ENCODE results near the gene FAM170B. TPM values are rescaled to one million over a fixed set of nuclear protein-coding genes. Genes with fewer than 3 reads are reported as not detected.

FAM170B gene
- total RNA-seq, 1 donor from 2014 or later: not detected

DNA sequence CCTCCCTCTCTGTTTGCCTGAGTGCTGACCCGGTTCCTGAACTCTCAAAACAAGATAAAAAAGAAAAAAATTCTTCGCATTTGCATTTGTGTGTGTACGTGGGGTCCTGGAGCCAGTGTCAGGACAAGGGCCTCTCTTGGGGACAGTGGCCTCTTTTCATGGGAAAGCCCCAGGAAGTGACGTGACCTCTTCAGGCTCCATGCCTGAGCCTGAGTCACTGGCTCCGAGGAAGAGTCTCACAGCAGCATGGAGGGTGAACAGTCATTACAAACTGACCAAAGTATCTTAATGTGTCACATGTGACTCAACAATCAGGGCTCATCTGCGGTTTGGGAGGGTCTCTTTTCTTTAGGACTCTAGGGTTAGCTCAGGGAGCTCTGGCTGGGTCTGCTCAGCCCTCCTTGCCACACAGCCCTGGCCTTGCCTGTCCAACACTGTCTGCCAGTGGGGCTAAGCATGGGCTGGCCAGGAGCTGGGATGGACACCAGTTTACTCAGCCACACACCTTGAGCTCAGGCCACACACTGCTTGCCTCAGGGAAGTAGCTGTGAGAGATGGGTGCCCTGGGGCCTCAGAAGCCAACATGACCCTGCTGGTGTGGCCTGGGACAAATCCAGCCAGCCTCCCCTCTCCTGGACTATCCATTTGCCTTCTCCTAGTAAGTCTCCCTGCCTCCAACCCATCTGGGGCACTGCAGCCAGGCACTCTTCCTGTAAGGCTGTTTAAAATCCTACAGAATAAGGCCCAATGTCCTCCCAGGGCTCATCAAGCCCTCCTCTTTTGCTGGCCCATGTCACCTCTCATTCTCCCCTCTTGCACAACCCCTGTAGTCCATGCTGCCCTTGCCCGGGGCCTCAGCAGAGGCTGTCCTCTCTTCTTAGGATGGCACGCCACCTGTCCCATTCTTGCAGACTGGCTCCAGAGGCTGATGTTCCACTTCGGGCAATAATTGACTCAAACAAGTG is 43.9 kb upstream of the FAM170B start:
- peaks cover 23% of the 10 kb centered on the region for H3K4me1 ChIP-seq
- no peaks in the 10 kb centered on the region for H3K27me3 ChIP-seq
- intact Hi-C loops (cut with DNase I): no loop called here
- DNase-seq (no peak), ATAC-seq (peak; percentile 76)
- H3K27ac ChIP-seq: peak overlapping the region; percentile 13
- H3K36me3 ChIP-seq: no peaks in the 10 kb centered on the region
- no peaks in the 10 kb centered on the region for H3K9me3 ChIP-seq
- TF ChIP-seq, protein P1, sequence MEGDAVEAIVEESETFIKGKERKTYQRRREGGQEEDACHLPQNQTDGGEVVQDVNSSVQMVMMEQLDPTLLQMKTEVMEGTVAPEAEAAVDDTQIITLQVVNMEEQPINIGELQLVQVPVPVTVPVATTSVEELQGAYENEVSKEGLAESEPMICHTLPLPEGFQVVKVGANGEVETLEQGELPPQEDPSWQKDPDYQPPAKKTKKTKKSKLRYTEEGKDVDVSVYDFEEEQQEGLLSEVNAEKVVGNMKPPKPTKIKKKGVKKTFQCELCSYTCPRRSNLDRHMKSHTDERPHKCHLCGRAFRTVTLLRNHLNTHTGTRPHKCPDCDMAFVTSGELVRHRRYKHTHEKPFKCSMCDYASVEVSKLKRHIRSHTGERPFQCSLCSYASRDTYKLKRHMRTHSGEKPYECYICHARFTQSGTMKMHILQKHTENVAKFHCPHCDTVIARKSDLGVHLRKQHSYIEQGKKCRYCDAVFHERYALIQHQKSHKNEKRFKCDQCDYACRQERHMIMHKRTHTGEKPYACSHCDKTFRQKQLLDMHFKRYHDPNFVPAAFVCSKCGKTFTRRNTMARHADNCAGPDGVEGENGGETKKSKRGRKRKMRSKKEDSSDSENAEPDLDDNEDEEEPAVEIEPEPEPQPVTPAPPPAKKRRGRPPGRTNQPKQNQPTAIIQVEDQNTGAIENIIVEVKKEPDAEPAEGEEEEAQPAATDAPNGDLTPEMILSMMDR (IDR thresholded peaks at IDR 0.05): no peak
- H3K4me3 ChIP-seq: no peak overlapping the region

DNA sequence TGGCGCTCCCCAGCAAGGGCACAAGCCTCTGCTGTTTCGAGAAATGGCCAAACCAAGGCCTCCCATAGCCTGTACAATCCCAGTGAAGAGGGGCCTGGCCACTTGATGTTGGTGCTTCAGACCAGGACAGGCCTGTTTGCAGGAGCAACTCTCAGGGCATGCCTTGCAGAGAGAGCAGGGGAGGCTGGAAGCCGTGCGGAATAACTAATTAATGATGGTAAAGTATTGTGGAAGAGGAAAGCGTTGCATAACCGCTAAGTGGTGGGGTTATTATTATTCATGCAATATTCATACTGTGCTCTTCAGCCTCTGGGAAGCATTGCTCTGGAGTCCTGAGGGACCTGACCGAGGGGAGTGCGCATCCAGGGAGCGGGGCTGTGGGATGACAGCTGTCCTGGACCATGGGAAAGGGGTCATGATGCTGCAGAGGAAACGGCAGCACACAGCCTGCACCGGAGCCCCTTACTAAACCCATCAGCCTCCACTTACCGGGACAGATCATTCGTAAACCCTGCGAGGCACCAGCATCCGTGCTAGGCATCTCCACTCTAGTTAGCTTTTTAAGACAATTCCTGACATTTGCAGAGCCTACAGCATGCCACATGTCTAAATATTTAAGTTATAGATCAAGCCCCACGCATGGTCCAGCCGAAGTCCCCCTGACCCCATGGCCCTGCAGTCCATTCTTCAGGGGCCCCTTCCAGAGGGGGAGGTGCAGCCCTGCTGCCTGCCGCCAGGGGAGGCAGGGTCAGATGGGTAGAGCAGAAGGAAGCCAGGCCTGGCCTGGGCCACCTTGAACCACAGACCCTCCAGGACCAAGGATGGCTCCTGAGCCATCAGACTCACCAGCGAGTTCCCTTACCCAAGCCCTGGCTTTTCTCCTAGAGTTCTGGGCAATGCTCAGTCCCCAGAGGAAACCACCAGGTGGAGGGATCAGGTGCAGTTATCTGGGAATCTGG is 42.8 kb upstream of the FAM170B start:
- no peaks in the 10 kb centered on the region for H3K9me3 ChIP-seq
- peaks cover 20% of the 10 kb centered on the region for H3K4me1 ChIP-seq
- DNase-seq: no peak
- TF ChIP-seq, protein P1 (IDR thresholded peaks at IDR 0.05): no peak
- H3K27me3 ChIP-seq: no peaks in the 10 kb centered on the region
- H3K4me3 ChIP-seq: no peak overlapping the region
- peak overlapping the region; percentile 13 for H3K27ac ChIP-seq
- intact Hi-C loops (cut with DNase I): no loop called here
- ATAC-seq: no peak
- H3K36me3 ChIP-seq: no peaks in the 10 kb centered on the region

DNA sequence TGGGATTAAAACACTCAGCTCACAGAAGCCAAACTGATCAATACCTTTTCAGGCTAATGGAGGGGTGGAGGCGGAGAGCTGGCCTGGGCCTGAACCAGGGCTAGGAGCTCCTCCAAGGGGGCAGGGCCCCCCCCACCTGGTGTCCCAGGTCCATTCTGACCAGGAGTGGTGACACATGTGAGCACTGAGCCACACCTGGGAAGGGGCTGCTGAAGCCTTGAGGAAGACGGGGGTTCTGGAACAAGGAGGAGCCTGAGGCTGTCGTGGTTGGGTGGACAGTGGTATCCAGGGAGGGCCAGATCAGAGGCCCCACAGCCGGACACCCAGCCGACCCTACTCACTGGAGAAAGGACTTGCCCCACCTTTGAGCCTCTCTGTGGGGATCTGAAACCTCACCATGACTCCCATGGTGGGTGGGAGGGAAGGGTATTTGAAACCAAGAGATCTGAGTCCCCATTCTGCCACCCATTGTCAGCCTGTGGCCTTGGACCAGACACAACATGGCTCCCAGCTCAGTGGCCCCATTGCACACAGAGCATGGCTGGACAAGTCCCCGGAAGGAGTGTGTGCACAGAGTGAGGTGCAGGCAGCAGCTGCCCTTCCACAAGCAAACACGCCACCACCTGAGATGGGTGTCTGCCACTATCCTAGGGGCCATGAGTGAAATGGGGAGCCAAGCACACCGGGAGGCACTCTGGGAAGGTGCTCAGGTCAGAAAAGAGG is 41.9 kb upstream of the FAM170B start:
- H3K27me3 ChIP-seq: no peaks in the 10 kb centered on the region
- intact Hi-C loops (cut with DNase I): no loop called here
- TF ChIP-seq, protein P1 (IDR thresholded peaks at IDR 0.05): no peak
- H3K27ac ChIP-seq: no peak overlapping the region
- peaks cover 20% of the 10 kb centered on the region for H3K4me1 ChIP-seq
- no peaks in the 10 kb centered on the region for H3K9me3 ChIP-seq
- no peaks in the 10 kb centered on the region for H3K36me3 ChIP-seq
- H3K4me3 ChIP-seq: no peak overlapping the region
- no peak for ATAC-seq
- DNase-seq: no peak

DNA sequence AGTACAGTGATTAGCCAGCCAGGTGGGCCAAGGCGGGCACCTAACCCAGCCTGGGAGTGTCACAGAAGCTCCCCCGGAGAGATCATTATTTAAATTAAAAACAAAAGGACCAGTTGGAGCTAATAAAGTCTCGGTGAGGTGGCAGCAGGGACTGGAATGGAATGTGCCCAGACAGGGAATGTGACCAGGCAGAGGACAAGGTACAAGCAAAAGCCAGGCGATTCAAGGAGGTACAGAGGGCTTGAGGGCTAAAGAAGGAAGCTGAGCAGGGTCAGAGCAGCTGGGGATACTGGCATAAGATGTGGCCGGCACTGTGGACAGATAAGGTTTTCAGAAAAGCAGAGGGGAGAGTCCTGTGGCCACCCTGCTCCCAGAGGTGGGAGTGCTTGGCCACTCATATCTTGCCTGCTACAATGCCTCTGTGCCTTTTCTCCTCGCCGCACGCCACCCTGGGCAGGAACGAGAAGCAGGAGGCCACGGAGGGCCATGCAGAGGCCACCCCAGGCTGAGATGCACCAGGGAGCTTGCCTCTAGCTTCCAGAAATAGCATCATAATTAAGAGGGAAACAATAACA is 41.2 kb upstream of the FAM170B start:
- Histone ChIP-seq H3K4me1 (peaks cover 20% of the 10 kb centered on the region), H3K27me3 (no peaks in the 10 kb centered on the region), H3K27ac (no peak overlapping the region), H3K9me3 (no peaks in the 10 kb centered on the region), H3K4me3 (no peak overlapping the region), H3K36me3 (no peaks in the 10 kb centered on the region)
- ATAC-seq (no peak), DNase-seq (no peak)
- TF ChIP-seq, protein P1 (IDR thresholded peaks at IDR 0.05): no peak
- intact Hi-C loops (cut with DNase I): no loop called here
